Activated CD4-positive, alpha-beta memory T cell treated with anti-CD3 and anti-CD28 coated beads, Interleukin-2, amount 10 ng/mL, durations not matched to agents 7 days and 5 days (primary cell): ENCODE results near the gene MGAT5B. TPM values are rescaled to one million over a fixed set of nuclear protein-coding genes. Genes with fewer than 3 reads are reported as not detected.

Experiments used
- CTCF ChIA-PET: fragments of 350-600 bp; sonication (Branson Sonifier 250); formaldehyde crosslinking; loops from one replicate; lab custom pipeline; 2021; ENCODE audit warnings: antibody characterized with exemption, inconsistent platforms; lab: Charles Lee
- POLR2A ChIA-PET: fragments of 350-600 bp; sonication (Branson Sonifier 250); formaldehyde crosslinking; loops from one replicate; lab custom pipeline; 2021; ENCODE audit warnings: antibody characterized with exemption; lab: Charles Lee
- DNase-seq: peaks from one replicate; pipeline ENCODE4 v3.0.0-alpha.2; 2020
- H3K27ac Mint-ChIP-seq: one replicate; pipeline ENCODE4 v1.8.0; 2021; ENCODE audit warnings: mild to moderate bottlenecking, mixed read lengths
- H3K27me3 Mint-ChIP-seq: one replicate; pipeline ENCODE4 v1.8.0; 2021; ENCODE audit warnings: mixed read lengths
- H3K36me3 Mint-ChIP-seq: one replicate; pipeline ENCODE4 v1.8.0; 2021; ENCODE audit warnings: low read depth, mixed read lengths
- H3K4me1 Mint-ChIP-seq: one replicate; pipeline ENCODE4 v1.8.0; 2021; ENCODE audit warnings: mixed read lengths
- H3K4me3 Mint-ChIP-seq: one replicate; pipeline ENCODE4 v1.8.0; 2021; ENCODE audit warnings: mild to moderate bottlenecking, mixed read lengths
- H3K9me3 Mint-ChIP-seq: one replicate; pipeline ENCODE4 v1.8.0; 2021; ENCODE audit warnings: mixed read lengths
- total RNA-seq, 2 experiments: library from RNA; stranded (reverse); gene quantifications; one replicate each; pipeline ENCODE4 v1.2.3, GENCODE V29; 2021

MGAT5B gene
- total RNA-seq, 2 experiments from 2014 or later: 0.08 to 0.13 TPM

DNA sequence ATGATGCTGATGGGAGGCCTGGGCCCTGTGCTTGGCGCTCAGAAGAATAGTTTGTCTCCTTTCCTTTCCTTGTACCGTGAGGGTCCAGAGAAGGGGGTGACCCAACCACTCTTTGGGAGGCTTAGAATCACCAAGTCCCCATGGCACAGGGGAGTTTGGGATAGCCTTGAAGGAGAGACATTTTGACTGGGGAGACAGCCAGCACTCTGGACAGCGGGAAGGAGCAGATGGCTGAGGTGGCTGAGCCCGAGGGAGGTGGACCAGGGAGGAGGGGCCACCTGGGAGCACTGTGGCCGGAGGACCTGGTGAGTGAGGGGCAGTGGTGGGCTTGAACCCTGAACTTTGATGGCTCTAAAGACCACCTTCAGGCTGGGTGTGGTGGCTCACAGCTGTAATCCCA is 18.2 kb downstream of the MGAT5B start:
- CTCF ChIA-PET: no interaction called here
- Mint-ChIP-seq H3K36me3 (no peaks in the 10 kb centered on the region), H3K27me3 (no peaks in the 10 kb centered on the region), H3K4me3 (no peak overlapping the region), H3K4me1 (no peaks in the 10 kb centered on the region), H3K9me3 (no peaks in the 10 kb centered on the region), H3K27ac (no peak overlapping the region)
- POLR2A ChIA-PET: no interaction called here
- DNase-seq: no peak

DNA sequence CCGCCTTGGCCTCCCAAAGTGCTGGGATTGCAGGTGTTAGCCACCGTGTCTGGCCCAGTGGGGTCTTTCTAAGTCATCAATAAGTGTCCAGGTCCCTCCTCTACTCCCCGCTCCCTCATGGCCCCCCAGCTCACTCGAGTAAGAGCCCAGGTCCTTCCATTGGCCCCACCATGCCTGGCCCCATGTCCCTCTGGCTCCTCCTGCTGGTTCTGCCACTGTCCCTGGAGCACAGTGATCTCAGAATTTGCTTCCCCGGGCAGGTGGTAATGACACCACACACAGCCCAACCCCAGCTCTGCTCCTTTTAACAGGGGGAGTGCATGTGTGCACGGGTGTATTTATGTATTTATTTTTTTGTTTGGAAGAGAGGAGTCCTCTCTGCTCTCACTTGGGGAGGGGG is 19.6 kb downstream of the MGAT5B start:
- no peak overlapping the region for H3K4me3 Mint-ChIP-seq
- H3K27ac Mint-ChIP-seq: no peak overlapping the region
- no peaks in the 10 kb centered on the region for H3K27me3 Mint-ChIP-seq
- DNase-seq: no peak
- H3K36me3 Mint-ChIP-seq: no peaks in the 10 kb centered on the region
- no peaks in the 10 kb centered on the region for H3K9me3 Mint-ChIP-seq
- no peaks in the 10 kb centered on the region for H3K4me1 Mint-ChIP-seq
- ChIA-PET POLR2A (no interaction called here), CTCF (no interaction called here)

- H3K9me3 Mint-ChIP-seq: no peaks in the 10 kb centered on the region
- ChIA-PET POLR2A (no interaction called here), CTCF (no interaction called here)
- DNase-seq: no peak
- H3K27me3 Mint-ChIP-seq: no peaks in the 10 kb centered on the region
- no peaks in the 10 kb centered on the region for H3K4me1 Mint-ChIP-seq
- H3K4me3 Mint-ChIP-seq: no peak overlapping the region
- H3K36me3 Mint-ChIP-seq: no peaks in the 10 kb centered on the region
- no peak overlapping the region for H3K27ac Mint-ChIP-seq
Observed at GRCh38 chr17:76888661-76889060, 20.5 kb downstream of the MGAT5B start.

GRCh38 chr17:76889323-76889722 is 21.1 kb downstream of the MGAT5B start:
- no peak for DNase-seq

DNA sequence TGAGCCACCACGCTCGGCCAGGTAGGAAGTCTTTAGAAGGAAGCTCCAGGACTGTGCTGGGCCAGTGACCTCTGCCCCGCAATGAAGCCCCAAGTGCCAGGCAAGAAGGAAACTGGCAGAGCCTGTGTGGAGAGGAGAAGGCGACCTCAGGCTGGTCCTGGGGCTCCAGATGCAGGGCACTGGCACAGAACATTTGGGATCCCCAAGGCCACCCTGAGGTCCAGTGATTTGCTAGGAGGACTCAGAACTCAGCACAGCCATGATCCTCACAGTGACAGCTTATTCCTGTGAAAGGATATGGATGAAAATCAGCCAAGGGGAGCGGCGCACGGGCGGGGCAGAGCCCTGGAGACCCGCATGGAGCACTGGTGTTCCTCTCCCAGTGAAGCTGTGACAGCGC is 24.1 kb downstream of the MGAT5B start:
- Mint-ChIP-seq H3K4me1 (no peaks in the 10 kb centered on the region), H3K9me3 (no peaks in the 10 kb centered on the region), H3K27ac (no peak overlapping the region), H3K4me3 (no peak overlapping the region), H3K36me3 (no peaks in the 10 kb centered on the region), H3K27me3 (no peaks in the 10 kb centered on the region)
- no peak for DNase-seq
- ChIA-PET CTCF (no interaction called here), POLR2A (no interaction called here)

More at GRCh38 chr17:76889323-76889722, 21.1 kb downstream of the MGAT5B start:
- no peaks in the 10 kb centered on the region for H3K36me3 Mint-ChIP-seq
- H3K27me3 Mint-ChIP-seq: no peaks in the 10 kb centered on the region
- H3K4me1 Mint-ChIP-seq: no peaks in the 10 kb centered on the region
- POLR2A ChIA-PET: no interaction called here
- H3K27ac Mint-ChIP-seq: no peak overlapping the region
- H3K4me3 Mint-ChIP-seq: no peak overlapping the region
- no peaks in the 10 kb centered on the region for H3K9me3 Mint-ChIP-seq
- CTCF ChIA-PET: no interaction called here

DNA sequence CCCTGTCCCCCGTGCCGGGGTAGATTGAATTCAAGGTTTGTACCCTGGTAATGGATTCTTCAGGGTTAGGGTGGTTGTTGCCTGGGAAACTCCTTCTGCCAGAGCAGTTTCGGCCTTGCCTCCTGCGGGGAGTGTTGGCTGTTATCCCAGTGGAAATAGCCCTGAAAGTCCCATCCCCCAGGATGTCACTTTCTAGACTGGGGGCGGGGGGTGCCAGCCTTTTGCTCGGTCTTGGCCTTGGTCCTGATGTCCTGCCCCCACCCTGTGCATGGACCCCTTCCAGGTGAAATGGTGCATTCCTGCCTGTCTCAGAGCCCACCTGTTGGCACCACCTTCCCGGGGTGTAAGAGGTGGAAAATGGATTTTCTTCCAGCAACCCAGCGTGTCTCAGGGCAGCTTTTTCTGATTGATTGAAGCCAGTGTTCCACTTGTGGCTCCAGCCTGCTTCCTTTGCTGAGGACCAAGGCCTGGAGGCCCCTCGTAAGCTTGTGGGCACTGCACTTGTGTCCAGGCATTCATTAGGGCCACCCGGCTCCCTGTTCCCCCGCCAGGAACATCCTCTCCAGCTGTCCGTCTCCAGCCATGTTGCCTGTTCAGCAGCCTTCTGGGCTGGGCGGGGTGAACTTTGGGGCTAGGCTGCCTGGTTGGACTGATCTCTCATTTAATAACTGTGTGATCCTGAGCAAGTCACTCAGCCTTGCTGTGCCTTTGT is 25.6 kb downstream of the MGAT5B start:
- Mint-ChIP-seq H3K27ac (no peak overlapping the region), H3K4me1 (no peaks in the 10 kb centered on the region), H3K4me3 (no peak overlapping the region), H3K36me3 (no peaks in the 10 kb centered on the region), H3K27me3 (no peaks in the 10 kb centered on the region), H3K9me3 (no peaks in the 10 kb centered on the region)
- POLR2A ChIA-PET: no interaction called here
- no peak for DNase-seq
- CTCF ChIA-PET: no interaction called here

GRCh38 chr17:76894842-76895241 is 26.6 kb downstream of the MGAT5B start:
- CTCF ChIA-PET: no interaction called here
- Mint-ChIP-seq H3K27me3 (no peaks in the 10 kb centered on the region), H3K4me3 (no peak overlapping the region)

DNA sequence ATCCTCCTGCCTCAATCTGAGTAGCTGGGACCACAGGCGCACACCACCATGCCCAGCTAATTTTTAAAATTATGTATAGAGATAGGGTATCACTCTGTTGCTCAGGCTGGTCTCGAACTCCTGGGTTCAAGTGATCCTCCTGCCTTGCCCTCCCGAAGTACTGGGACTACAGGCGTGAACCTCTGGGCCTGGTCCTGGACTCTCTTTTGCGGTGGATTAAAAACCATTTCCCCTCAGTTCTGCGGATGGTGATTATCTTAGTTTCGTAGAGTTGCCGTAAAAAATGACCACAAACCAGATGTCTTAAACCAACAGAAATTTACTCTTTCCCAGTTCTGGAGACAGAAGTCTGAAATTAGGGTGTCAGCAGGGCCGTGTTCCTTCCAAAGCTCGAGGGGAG is 28.8 kb downstream of the MGAT5B start:
- Mint-ChIP-seq H3K4me1 (no peaks in the 10 kb centered on the region), H3K9me3 (no peaks in the 10 kb centered on the region)
- CTCF ChIA-PET: no interaction called here

More at GRCh38 chr17:76894842-76895241, 26.6 kb downstream of the MGAT5B start:
- H3K36me3 Mint-ChIP-seq: no peaks in the 10 kb centered on the region
- H3K27ac Mint-ChIP-seq: no peak overlapping the region
- no peaks in the 10 kb centered on the region for H3K4me1 Mint-ChIP-seq
- H3K9me3 Mint-ChIP-seq: no peaks in the 10 kb centered on the region
- DNase-seq: no peak
- POLR2A ChIA-PET: no interaction called here

DNA sequence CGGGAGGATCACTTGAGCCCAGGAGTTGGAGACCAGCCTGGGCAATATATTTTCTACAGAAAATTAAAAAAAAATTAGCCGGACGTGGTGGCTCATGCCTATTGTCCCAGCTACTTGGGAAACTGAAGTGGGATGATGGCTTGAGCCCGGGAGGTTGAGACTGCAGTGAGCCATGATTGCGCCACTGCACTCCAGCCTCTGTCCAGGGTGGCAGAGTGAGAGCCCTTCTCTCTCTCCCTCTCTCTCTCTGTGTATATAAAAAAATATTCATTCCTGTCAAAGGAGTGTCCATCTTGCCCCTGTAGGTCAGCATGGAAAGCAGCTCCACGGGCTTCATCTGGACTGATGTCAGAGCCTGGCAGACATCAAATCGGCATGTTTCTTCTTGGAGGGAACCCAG is 31.2 kb downstream of the MGAT5B start:
- no peak overlapping the region for H3K4me3 Mint-ChIP-seq
- ChIA-PET CTCF (interaction anchor here (0.6 kb wide), 1 partner anchor 606 kb away, joined by 5 read pairs; no protein-coding TSS in a partner anchor), POLR2A (no interaction called here)
- no peaks in the 10 kb centered on the region for H3K36me3 Mint-ChIP-seq
- no peak overlapping the region for H3K27ac Mint-ChIP-seq
- no peaks in the 10 kb centered on the region for H3K9me3 Mint-ChIP-seq
- H3K27me3 Mint-ChIP-seq: no peaks in the 10 kb centered on the region
- no peak for DNase-seq
- H3K4me1 Mint-ChIP-seq: no peaks in the 10 kb centered on the region

More for the DNA sequence above, 28.8 kb downstream of the MGAT5B start:
- H3K36me3 Mint-ChIP-seq: no peaks in the 10 kb centered on the region
- no peak overlapping the region for H3K4me3 Mint-ChIP-seq
- H3K27ac Mint-ChIP-seq: no peak overlapping the region
- H3K27me3 Mint-ChIP-seq: no peaks in the 10 kb centered on the region
- DNase-seq: no peak
- POLR2A ChIA-PET: no interaction called here

DNA sequence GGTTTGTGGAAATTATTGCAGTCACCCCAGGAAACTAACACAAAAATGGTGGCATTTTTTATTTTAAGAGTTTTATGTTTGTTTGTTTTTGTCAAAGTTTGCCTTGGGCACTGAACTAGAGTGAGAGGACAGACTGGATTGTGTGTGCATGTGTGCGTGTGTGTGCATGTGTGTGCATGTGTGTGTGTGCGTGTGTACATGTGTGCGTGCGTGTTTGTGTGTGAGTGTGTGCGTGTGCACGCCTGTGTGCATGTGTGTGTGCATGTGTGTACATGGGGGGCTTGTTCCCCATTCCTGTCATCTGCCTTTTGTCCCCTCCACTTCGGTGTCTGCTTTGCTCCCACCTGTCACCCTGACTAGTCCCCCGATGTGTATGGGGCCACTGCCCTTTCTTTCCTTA is 32.5 kb downstream of the MGAT5B start:
- Mint-ChIP-seq H3K27me3 (no peaks in the 10 kb centered on the region), H3K4me1 (no peaks in the 10 kb centered on the region), H3K9me3 (no peaks in the 10 kb centered on the region), H3K4me3 (no peak overlapping the region), H3K27ac (no peak overlapping the region), H3K36me3 (no peaks in the 10 kb centered on the region)
- CTCF ChIA-PET: interaction anchor here (0.9 kb wide), 1 partner anchor 33 kb away, joined by 3 read pairs; the partner anchor contains the start of gene MGAT5B
- no peak for DNase-seq
- POLR2A ChIA-PET: no interaction called here

DNA sequence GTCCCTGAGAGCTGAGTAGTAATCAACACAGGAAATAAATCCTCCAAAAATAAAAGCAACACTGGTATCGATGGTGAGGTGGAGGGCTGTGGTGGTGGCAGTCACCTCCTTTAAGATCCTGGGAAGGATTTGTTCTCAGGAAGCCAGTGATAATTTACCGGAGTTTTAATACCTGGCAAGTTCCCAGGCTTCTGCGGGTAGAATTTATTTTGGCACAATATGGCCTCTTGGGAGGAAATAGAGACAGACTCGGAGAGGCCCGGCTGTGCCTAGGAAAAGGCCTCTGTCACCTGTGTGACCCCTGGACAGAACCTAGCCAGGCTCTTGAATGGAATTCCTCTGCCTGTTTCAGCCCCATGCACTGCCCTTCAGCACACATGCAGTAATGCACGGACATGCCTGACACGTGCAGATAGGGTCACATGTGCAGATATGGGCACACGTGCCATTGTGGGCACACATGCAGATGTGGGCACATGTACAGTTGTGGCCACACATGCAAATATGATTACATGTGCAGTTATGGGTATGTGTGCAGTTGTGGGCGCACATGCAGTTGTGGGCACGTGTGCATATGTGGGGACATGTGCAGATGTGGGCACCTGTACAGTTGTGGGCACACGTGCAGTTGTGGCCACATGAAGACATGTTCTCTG is 33.5 kb downstream of the MGAT5B start:
- Mint-ChIP-seq H3K4me3 (no peak overlapping the region), H3K27me3 (no peaks in the 10 kb centered on the region), H3K36me3 (no peaks in the 10 kb centered on the region), H3K27ac (no peak overlapping the region), H3K4me1 (no peaks in the 10 kb centered on the region), H3K9me3 (no peaks in the 10 kb centered on the region)
- POLR2A ChIA-PET: no interaction called here
- no peak for DNase-seq
- CTCF ChIA-PET: interaction anchor here (0.6 to 0.9 kb wide), 2 partner anchors 34 to 107 kb away, joined by 3 read pairs; partner anchors contain the start of gene MGAT5B

DNA sequence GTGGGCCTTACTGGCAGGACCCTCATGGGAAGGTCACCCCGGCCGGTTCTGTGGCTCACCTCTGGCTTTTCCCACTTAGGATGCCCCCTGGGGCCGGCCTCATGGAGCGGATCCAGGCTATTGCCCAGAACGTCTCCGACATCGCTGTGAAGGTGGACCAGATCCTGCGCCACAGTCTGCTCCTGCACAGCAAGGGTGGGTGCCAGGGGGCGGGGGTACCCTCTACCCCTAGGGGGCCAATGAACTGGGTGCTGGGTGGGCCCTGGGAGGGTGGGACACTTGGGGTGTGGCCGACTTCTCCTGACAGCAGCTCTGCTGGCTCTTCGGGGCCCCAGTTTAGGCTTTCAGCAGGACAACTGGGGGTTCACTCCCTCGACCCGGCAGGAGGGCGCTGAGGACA is 34.3 kb downstream of the MGAT5B start:
- H3K4me3 Mint-ChIP-seq: no peak overlapping the region
- H3K27me3 Mint-ChIP-seq: peaks cover 1% of the 10 kb centered on the region
- H3K9me3 Mint-ChIP-seq: no peaks in the 10 kb centered on the region
- ChIA-PET POLR2A (no interaction called here), CTCF (no interaction called here)
- no peaks in the 10 kb centered on the region for H3K36me3 Mint-ChIP-seq
- H3K4me1 Mint-ChIP-seq: no peaks in the 10 kb centered on the region
- DNase-seq: no peak
- H3K27ac Mint-ChIP-seq: no peak overlapping the region

DNA sequence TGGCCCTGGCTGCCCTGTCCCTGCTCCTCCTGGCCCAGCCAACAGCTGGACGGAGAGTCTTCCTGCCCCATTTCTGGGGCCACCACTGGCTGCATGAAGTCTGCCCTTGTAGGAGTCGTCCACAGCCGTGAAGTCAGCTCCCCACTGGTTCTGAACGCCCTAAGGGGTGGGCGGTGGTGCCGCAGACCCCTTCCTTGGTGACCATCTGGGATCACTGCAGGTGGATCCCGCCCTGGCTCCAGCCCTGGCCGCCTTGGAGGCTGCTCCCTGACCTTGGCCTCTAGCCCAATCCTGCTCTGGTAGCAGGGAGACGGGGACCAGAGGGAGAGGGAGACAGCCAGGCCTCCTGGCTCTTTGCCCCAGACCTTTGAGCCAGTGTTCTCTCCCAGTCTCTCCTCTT is 35.4 kb downstream of the MGAT5B start:
- POLR2A ChIA-PET: no interaction called here

GRCh38 chr17:76904116-76904515 is 35.9 kb downstream of the MGAT5B start:
- Mint-ChIP-seq H3K4me1 (no peaks in the 10 kb centered on the region), H3K27ac (no peak overlapping the region), H3K9me3 (no peaks in the 10 kb centered on the region), H3K4me3 (no peak overlapping the region), H3K36me3 (no peaks in the 10 kb centered on the region), H3K27me3 (peaks cover 5% of the 10 kb centered on the region)
- no peak for DNase-seq
- POLR2A ChIA-PET: no interaction called here
- CTCF ChIA-PET: no interaction called here

More for the DNA sequence above, 35.4 kb downstream of the MGAT5B start:
- Mint-ChIP-seq H3K4me3 (no peak overlapping the region), H3K4me1 (no peaks in the 10 kb centered on the region), H3K36me3 (no peaks in the 10 kb centered on the region), H3K27me3 (peaks cover 5% of the 10 kb centered on the region), H3K9me3 (no peaks in the 10 kb centered on the region), H3K27ac (no peak overlapping the region)
- CTCF ChIA-PET: no interaction called here
- no peak for DNase-seq
